ENCODE measurements around the gene NOTCH1.

The NOTCH1 gene

GRCh38 chr9:136544964-136545691, 720 bp downstream of the NOTCH1 start:
- no peak for DNase-seq

GRCh38 chr9:136544548-136544963, 1.3 kb downstream of the NOTCH1 start:
- DNase-seq = no peak

- DNase-seq = no peak
Measured at GRCh38 chr9:136543830-136544547, 1.9 kb downstream of the NOTCH1 start.

- DNase-seq = no peak
Measured at GRCh38 chr9:136543280-136543679, 2.6 kb downstream of the NOTCH1 start.

- no peak for DNase-seq
Measured at GRCh38 chr9:136542241-136543040, 3.4 kb downstream of the NOTCH1 start.

- no peak for DNase-seq
Measured at GRCh38 chr9:136541709-136542108, 4.1 kb downstream of the NOTCH1 start.

- no peak for DNase-seq
Measured at GRCh38 chr9:136541179-136541578, 4.7 kb downstream of the NOTCH1 start.

- no peak for DNase-seq
Measured at GRCh38 chr9:136539427-136540421, 6.1 kb downstream of the NOTCH1 start.

GRCh38 chr9:136538599-136539426, 7.0 kb downstream of the NOTCH1 start:
- no peak for DNase-seq

- no peak for DNase-seq
Measured at GRCh38 chr9:136537896-136538598, 7.8 kb downstream of the NOTCH1 start.

- no peak for DNase-seq
Measured at GRCh38 chr9:136537411-136537810, 8.4 kb downstream of the NOTCH1 start.

- no peak for DNase-seq
Measured at GRCh38 chr9:136536721-136537241, 9.1 kb downstream of the NOTCH1 start.

GRCh38 chr9:136536051-136536720, 9.7 kb downstream of the NOTCH1 start:
- no peak for DNase-seq

- DNase-seq = no peak
Measured at GRCh38 chr9:136535070-136535469, 10.8 kb downstream of the NOTCH1 start.

- DNase-seq = no peak
Measured at GRCh38 chr9:136534366-136534765, 11.5 kb downstream of the NOTCH1 start.

- DNase-seq = no peak
Measured at GRCh38 chr9:136533775-136534157, 12.1 kb downstream of the NOTCH1 start.

GRCh38 chr9:136532799-136533774, 12.8 kb downstream of the NOTCH1 start:
- DNase-seq = no peak

Measured in NCI-H510A treated with DMSO at 0.1 percent for 48 hours (cell line).